Activated CD8-positive, alpha-beta memory T cell treated with anti-CD3 and anti-CD28 coated beads, Interleukin-2, amount 50 U/mL, for 4 hours (primary cell): Measurements from ENCODE around the gene TLNRD1.

ENCODE experiments used
- DNase-seq: peaks from one replicate; pipeline ENCODE4 v3.0.0-alpha.2; 2020

The TLNRD1 gene

GRCh38 chr15:81002331-81003096 lies 1.8 kb downstream of the TLNRD1 start:
- DNase-seq: no peak

GRCh38 chr15:81003097-81003350 lies 2.3 kb downstream of the TLNRD1 start:
- DNase-seq: no peak

- no peak for DNase-seq
Observed at GRCh38 chr15:81006124-81006523, 5.4 kb downstream of the TLNRD1 start.

GRCh38 chr15:81007428-81008064 lies 6.8 kb downstream of the TLNRD1 start:
- no peak for DNase-seq

GRCh38 chr15:81008312-81008711 lies 7.6 kb downstream of the TLNRD1 start:
- DNase-seq: no peak

- DNase-seq: no peak
Observed at GRCh38 chr15:81010086-81010485, 9.4 kb downstream of the TLNRD1 start.

GRCh38 chr15:81011593-81011992 lies 10.9 kb downstream of the TLNRD1 start:
- no peak for DNase-seq

- DNase-seq: no peak
Observed at GRCh38 chr15:81012588-81012987, 11.9 kb downstream of the TLNRD1 start.

- no peak for DNase-seq
Observed at GRCh38 chr15:81013396-81013929, 12.7 kb downstream of the TLNRD1 start.

GRCh38 chr15:81014446-81015093 lies 13.8 kb downstream of the TLNRD1 start:
- no peak for DNase-seq

GRCh38 chr15:81015621-81016488 lies 15.1 kb downstream of the TLNRD1 start:
- DNase-seq: no peak

GRCh38 chr15:81016489-81017068 lies 15.9 kb downstream of the TLNRD1 start:
- no peak for DNase-seq

GRCh38 chr15:81018197-81018596 lies 17.5 kb downstream of the TLNRD1 start:
- DNase-seq: no peak

GRCh38 chr15:81021321-81021720 lies 20.6 kb downstream of the TLNRD1 start:
- no peak for DNase-seq

GRCh38 chr15:81023483-81024264 lies 23.0 kb downstream of the TLNRD1 start:
- no peak for DNase-seq

GRCh38 chr15:81024265-81024872 lies 23.6 kb downstream of the TLNRD1 start:
- DNase-seq: no peak

GRCh38 chr15:81024936-81025335 lies 24.2 kb downstream of the TLNRD1 start:
- no peak for DNase-seq

- DNase-seq: no peak
Observed at GRCh38 chr15:81025721-81026370, 25.1 kb downstream of the TLNRD1 start.

- DNase-seq: no peak
Observed at GRCh38 chr15:81026836-81027599, 26.3 kb downstream of the TLNRD1 start.
